GM10248 (cell line): ENCODE data around the gene CD300H.
"Not testable (repeated sequence)": the region's sequence is repeated elsewhere in the genome, so short reads cannot be mapped to it uniquely, and the experiment has no call there.

Experiments
- CTCF ChIA-PET: fragments of 300-600 bp; sonication (Branson Sonifier 250); formaldehyde crosslinking; extraction: SDS; loops from one replicate; lab custom pipeline; 2021; ENCODE audit warnings: antibody characterized with exemption; lab: Yijun Ruan, JAX
- POLR2A ChIA-PET: fragments of 350-650 bp; sonication (Branson Sonifier 250); formaldehyde crosslinking; extraction: SDS; loops from one replicate; lab custom pipeline; 2020; ENCODE audit warnings: antibody characterized with exemption; lab: Yijun Ruan, JAX
- DNase-seq: peaks from one replicate; pipeline ENCODE4 v3.0.0; 2012; ENCODE audit errors: extremely low spot score
- CTCF ChIP-seq: IDR thresholded peaks from 2 replicates; pipeline ENCODE4 v1.5.1; 2012; ENCODE audit warnings: mild to moderate bottlenecking, low read depth; ENCODE audit errors: extremely low read depth, missing control alignments, control extremely low read depth

The CD300H gene

GRCh38 chr17:74521701-74522201 lies 45.6 kb downstream of the CD300H start:
- POLR2A ChIA-PET = no interaction called here
- CTCF ChIA-PET = interaction anchor here (1.0 to 2.2 kb wide), 3 partner anchors 10 to 154 kb away, joined by 3 to 6 read pairs (median 4); partner anchors contain the start of gene GPR142
- DNase-seq = peak; percentile 66
- TF ChIP-seq CTCF = no peak

- DNase-seq = no peak
- ChIA-PET POLR2A (no interaction called here), CTCF (interaction anchor here (0.8 to 1.4 kb wide), 5 partner anchors 9 to 45 kb away, joined by 3 to 6 read pairs (median 3); no protein-coding TSS in a partner anchor)
- no peak for TF ChIP-seq CTCF
Measured at GRCh38 chr17:74520790-74521480, 46.4 kb downstream of the CD300H start.

GRCh38 chr17:74520016-74520434 lies 47.3 kb downstream of the CD300H start:
- ChIA-PET POLR2A (no interaction called here), CTCF (interaction anchor here (0.8 to 1.6 kb wide), 5 partner anchors 10 to 82 kb away, joined by 3 to 6 read pairs (median 3); no protein-coding TSS in a partner anchor)
- peak; percentile 33 for DNase-seq
- no peak for TF ChIP-seq CTCF

GRCh38 chr17:74518413-74518981 lies 48.8 kb downstream of the CD300H start:
- DNase-seq, POLR2A ChIA-PET: not testable (repeated sequence)
- CTCF ChIA-PET = interaction anchor here (1.6 kb wide), 1 partner anchor 61 kb away, joined by 4 read pairs; no protein-coding TSS in a partner anchor

- ChIA-PET POLR2A (no interaction called here), CTCF (interaction anchor here (1.7 to 2.1 kb wide), 2 partner anchors 16 to 137 kb away, joined by 5 to 6 read pairs; no protein-coding TSS in a partner anchor)
- DNase-seq = no peak
- no peak for TF ChIP-seq CTCF
Measured at GRCh38 chr17:74516561-74517328, 50.6 kb downstream of the CD300H start.

- ChIA-PET CTCF (interaction anchor here (0.6 to 2.1 kb wide), 3 partner anchors 12 to 136 kb away, joined by 3 to 6 read pairs (median 5); no protein-coding TSS in a partner anchor), POLR2A (no interaction called here)
- no peak for TF ChIP-seq CTCF
- no peak for DNase-seq
Measured at GRCh38 chr17:74515941-74516340, 51.4 kb downstream of the CD300H start.
